Measurements from ENCODE around the gene FLYWCH2.
"Not testable (repeated sequence)": the region's sequence is repeated elsewhere in the genome, so short reads cannot be mapped to it uniquely, and the experiment has no call there.

The FLYWCH2 gene

GRCh38 chr16:2915196-2915929 is 32.3 kb downstream of the FLYWCH2 start:
- no peak for DNase-seq

DNA sequence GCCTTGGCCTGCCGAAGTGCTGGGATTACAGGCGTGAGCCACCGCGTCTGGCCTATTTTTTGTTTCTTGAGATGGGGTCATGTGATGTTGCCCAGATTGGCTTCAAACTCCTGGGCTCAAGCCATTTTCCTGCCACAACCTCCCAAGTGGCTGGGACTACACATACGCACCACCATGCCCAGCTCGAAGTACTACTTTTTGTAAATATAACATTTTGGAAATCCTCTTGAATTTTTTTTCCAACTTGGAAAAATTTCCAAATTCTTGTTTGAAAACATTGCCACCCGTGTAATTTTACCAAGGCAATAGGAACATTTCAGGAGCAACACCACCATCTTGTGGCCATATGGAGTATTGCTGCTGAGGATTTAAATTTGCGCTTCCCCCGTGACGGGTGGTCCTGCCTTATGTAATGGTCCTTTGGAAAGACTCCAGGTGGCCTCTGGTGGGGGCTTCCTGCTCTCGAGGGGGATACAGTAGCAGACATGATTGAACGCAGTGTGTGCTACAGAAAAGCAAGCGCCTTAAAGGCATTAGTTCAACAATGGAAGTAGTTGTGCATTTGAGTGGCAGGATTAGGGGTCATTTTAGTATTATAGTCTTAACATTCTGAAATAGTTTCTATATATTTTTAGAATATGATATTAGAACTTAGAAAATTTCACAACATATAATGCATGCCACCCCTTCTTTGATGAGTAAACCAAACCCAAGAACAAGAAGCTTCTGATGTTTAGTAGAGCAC is 36.7 kb downstream of the FLYWCH2 start:
- no peak for DNase-seq

- no peak for DNase-seq
Observed at GRCh38 chr16:2923481-2923880, 40.5 kb downstream of the FLYWCH2 start.

DNA sequence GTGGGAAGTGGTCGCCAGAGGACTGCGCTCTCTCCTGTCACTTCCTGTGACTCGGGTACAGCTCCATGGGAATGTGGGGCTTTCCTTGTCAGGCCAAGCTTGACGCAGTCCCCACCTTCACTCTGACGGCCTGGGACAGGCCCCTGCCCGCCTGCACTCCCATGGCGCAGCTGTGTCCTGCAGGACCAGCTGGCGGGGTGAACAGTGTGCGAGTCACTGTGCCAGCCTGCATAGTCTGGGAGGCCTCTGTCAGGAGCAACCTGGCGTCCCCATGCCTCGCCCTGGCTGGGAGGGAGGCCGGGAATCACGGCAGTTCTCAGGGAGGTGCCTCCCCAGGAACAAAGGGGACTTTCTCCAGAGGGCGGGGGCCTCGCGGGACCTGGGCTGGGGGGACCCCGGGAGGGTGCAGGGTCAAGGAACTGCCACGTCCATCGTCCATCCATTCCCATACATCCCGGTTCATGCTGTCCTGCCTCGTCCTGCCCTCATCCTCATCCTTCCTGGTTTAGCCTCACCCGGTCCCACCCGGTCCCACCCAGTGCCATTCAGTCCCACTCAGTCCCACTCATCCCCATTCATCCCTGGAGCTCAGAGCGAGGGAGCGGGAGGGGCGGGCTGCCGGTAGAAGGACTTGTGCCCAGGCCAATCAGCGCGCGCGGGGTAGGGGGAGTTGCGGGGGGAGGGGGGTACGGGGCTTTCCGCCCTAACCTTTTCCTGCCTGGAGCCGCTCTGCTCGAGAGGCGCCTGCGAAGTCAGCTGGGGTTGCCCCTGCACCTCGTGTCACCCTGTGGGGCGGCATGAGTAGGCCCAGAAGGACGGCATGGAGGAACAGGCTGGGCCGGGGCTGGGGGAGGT is 42.1 kb downstream of the FLYWCH2 start:
- DNase-seq, result no peak

GRCh38 chr16:2925951-2926649 is 43.1 kb downstream of the FLYWCH2 start:
- no peak for DNase-seq

- DNase-seq, result no peak
Observed at GRCh38 chr16:2926650-2926999, 43.6 kb downstream of the FLYWCH2 start.

DNA sequence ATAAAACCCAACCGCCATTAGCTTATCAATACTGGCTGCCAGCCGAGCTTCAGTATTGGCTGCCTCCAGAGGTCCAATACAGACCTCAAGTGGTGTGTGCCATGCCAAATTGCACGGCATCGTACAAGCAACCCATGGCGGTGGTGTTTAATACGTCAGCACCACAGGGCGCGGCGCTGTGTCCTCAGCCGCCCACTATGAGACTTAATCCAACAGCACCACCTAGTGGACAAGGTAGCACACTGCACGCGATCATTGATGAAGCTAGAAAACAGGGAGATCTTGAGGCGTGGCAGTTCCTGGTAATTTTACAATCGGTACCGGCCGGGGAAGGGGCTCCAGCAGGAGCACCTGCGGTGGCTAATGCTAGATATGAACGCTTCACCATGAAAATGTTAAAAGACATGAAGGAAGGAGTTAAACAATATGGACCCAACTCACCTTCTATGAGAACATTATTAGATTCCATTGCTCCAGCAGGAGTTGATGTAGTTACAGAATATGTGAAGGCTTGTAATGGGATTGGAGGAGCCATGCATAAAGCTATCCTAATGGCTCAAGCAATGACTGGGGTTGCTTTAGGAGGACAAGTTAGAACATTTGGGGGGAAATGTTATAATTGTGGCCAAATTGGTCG is 44.1 kb downstream of the FLYWCH2 start:
- DNase-seq, result peak; percentile 67

GRCh38 chr16:2928151-2928550 is 45.1 kb downstream of the FLYWCH2 start:
- DNase-seq, result not testable (repeated sequence)

GRCh38 chr16:2928796-2929195 is 45.8 kb downstream of the FLYWCH2 start:
- DNase-seq, result no peak

GRCh38 chr16:2929693-2930092 is 46.7 kb downstream of the FLYWCH2 start:
- no peak for DNase-seq

DNA sequence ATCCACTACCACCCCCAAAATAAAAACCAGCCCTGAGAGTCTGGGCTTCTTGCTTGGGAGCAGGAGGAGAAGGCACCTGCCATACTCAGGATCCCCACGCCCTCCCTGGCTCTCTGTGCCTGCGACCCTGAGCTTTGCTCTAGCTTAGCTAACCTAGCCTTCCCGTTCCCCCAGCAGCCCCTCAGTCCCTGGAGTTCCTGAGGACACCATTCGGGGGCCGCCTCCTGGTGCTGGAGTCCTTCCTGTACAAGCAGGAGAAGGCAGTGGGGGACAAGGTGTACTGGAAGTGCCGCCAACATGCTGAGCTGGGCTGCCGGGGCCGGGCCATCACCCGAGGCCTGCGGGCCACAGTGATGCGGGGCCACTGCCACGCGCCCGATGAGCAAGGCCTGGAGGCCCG is 47.2 kb downstream of the FLYWCH2 start:
- DNase-seq, result no peak

DNA sequence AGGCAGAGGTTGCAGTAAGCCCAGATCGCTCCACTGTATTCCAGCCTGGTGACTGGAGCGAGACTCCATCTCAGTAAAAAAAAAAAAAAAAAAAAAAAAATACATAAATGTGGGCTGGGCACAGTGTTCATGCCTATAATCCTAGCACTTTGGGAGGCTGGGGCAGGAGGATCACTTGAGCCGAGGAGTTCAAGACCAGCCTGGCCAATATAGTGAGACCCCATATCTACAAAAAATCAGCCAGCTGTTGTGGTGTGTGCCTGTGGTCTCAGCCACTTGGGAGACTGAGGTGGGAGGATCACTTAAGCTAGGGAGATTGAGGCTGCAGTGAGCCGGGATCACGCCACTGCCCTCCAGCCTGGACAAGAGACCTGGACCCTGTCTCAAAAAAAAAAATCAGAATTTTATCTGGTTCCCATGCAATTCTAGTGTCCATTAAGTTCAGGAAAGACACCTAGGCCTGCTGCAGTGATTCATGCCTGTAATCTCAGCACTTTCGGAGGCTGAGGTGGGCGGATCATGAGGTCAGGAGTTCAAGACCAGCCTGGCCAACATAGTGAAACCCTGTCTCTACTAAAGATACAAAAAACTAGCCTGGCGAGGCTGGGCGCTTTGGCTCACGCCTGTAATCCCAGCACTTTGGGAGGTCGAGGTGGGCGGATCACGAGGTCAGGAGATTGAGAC is 48.4 kb downstream of the FLYWCH2 start:
- DNase-seq, result not testable (repeated sequence)

DNA sequence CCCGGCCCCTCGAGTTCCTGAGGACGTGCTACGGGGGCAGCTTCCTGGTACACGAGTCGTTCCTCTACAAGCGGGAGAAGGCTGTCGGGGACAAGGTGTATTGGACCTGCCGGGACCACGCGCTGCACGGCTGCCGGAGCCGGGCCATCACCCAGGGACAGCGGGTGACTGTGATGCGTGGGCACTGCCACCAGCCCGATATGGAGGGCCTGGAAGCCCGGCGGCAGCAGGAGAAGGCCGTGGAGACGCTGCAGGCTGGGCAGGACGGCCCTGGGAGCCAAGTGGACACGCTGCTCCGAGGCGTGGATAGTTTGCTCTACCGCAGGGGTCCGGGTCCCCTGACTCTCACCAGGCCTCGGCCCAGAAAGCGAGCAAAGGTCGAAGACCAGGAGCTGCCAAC is 50.1 kb downstream of the FLYWCH2 start:
- no peak for DNase-seq

- DNase-seq, result no peak
Observed at GRCh38 chr16:2933701-2934100, 50.7 kb downstream of the FLYWCH2 start.

DNA sequence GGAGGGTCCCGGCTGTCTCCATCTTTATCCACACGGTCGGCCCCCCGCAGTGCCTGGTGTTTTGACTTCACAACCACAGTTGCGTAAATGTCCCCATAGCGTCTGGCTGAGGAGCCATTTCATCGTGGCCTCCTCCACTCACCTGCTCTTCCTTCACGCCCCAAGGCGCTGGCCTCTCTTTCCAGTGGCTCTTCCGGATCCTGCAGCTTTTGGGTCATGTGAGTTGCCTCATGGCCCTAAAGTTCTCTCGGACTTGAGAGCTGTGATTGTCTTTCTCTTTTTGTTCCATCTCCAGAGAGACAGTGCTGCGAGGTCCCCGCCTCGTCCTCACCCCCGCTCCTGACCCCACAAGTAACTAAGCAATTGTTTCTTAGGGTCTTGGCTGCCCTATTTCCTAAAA is 51.4 kb downstream of the FLYWCH2 start:
- no peak for DNase-seq

DNA sequence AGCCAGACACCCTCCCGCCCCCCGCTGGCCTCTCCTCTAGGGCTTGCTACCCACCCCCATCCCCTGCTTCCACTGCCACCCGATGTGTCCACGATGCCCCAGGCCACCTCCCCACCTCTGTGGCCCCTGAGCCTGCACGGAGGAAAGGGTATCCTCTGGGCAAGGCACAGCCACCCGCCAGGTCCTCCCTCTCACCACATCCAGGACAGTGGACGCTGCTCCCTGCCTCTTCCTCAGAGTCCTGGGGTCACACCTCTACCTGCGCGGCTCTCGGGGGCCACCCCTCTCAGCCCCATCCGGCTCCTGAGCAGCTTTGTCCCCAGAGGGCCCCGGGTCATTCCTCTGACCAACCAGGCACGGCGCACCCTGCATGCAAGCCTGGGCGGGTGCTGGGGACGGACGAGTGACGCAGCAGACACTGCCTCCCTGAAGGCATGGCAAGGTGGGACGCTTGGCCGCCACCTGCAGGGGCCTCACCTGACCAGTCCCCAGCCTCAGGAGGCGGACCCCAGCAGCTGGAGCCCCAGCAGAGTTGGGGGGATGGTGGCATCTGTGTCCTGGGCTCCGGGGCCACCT is 53.5 kb downstream of the FLYWCH2 start:
- DNase-seq, result no peak

DNA sequence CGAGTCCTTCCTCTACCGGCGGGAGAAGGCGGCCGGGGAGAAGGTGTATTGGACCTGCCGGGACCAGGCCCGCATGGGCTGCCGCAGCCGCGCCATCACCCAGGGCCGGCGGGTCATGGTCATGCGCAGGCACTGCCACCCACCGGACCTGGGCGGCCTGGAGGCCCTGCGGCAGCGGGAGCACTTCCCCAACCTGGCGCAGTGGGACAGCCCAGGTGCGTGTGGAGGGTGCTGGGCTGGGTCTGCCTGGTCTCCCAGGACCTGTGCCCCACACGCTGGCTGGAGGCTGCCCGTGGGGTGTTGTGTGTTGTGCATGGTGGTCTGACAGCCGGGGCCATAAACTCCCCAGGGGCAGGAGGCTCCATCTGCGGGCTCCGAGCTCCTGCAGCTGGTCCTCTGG is 54.2 kb downstream of the FLYWCH2 start:
- no peak for DNase-seq

DNA sequence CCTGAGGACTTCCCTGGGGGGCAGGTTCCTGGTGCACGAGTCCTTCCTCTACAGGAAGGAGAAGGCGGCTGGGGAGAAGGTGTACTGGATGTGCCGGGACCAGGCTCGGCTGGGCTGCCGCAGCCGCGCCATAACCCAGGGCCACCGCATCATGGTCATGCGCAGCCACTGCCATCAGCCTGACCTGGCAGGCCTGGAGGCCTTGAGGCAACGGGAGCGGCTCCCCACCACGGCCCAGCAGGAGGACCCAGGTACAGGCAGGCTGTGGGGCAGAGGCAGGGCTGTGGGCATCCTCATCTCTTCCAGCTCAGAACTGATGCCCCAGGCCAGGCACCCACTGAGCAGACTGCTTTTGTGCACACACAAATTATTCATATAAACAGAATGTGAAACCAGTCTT is 55.2 kb downstream of the FLYWCH2 start:
- DNase-seq, result no peak

DNA sequence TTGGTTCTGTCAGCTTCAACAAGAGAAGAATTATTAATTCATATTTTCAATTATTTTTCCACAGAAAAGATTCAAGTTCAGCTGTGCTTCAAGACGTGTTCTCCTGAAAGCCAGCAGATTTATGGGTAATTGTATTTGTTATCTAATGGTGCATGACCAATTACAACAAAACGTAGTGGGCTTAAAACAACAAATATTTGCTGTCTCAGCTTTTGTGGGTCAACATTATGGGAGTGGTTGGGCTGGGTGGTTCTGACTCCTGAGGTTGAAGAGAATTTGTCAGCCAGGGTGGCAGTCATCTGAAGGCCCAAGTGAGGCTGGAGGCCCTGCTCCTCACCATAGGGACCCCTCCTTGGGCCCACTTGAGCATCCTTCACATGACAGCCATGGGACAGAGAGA is 57.0 kb downstream of the FLYWCH2 start:
- DNase-seq, result no peak

- DNase-seq, result no peak
Observed at GRCh38 chr16:2942045-2942444, 59.0 kb downstream of the FLYWCH2 start.

DNA sequence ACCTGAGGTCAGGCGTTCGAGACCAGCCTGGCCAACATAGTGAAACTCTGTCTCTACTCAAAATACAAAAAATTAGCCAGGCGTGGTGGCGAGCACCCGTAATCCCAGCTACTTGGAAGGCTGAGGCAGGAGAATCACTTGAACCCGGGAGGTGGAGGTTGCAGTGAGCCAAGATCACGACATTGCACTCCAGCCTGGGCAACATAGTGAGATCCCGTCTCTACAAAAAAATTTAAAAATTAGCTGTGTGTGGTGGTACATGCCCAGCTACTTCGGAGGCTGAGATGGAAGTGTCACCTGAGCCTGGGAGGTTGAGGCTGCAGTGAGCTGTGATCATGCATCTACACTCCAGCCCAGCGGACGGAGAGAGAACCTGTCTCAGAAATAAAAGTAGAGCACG is 60.7 kb downstream of the FLYWCH2 start:
- DNase-seq, result not testable (repeated sequence)

- no peak for DNase-seq
Observed at GRCh38 chr16:2946649-2947048, 63.6 kb downstream of the FLYWCH2 start.
